Measurements from ENCODE around the gene LONP1.

LONP1 gene

DNA sequence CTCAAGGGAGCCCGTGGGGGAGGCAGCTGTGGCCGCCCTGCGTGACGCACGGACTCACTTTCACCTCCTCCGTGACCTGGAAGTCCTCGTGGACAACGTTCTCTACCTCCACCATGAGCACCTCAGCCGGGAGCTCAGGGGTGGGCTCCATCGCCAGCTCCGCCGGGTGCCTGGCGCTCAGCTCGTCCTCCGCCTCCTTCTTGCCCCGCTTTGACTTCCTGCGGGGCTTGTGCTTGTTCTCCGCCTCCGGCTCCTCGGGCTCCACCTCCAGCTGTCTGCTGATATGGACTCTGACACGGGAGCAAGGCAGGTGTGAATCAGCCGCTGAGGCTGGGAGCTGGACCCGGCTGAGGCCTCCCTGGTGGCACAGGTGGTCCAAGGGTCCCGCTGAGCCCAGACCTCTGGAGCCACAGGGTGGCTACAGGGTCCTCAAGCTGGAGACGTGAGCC is 8.2 kb downstream of the LONP1 start:
- Histone ChIP-seq H3K4ac (ENCODE audit: low read depth in 1 of 2, low read length in 2 of 2) (no peak overlapping the region), H2AFZ (ENCODE audit: low read depth, low read length) (no peak overlapping the region), H2BK12ac (ENCODE audit: low read length in 2 of 2) (no peak overlapping the region), H2BK120ac (ENCODE audit: low read depth, low read length) (no peak overlapping the region), H3K9me3 (ENCODE audit: control insufficient read depth, low read length) (no peaks in the 10 kb centered on the region), H4K8ac (ENCODE audit: low read length) (no peak overlapping the region), H3K23ac (ENCODE audit: low read length in 2 of 2) (no peak overlapping the region), H2BK15ac (ENCODE audit: low read depth, poor library complexity, severe bottlenecking) (no peak overlapping the region), H3K36me3 (ENCODE audit: control insufficient read depth in 1 of 2, insufficient read depth in 2 of 2, low read depth in 1 of 2, low read length in 2 of 2) (peaks cover 57 to 66% of the 10 kb centered on the region in 2 experiments), H3K18ac (ENCODE audit: low read depth in 1 of 2, low read length in 2 of 2) (no peak overlapping the region), H2AK5ac (ENCODE audit: low read length, severe bottlenecking) (no peak overlapping the region), H3K14ac (ENCODE audit: low read length in 2 of 2) (no peak overlapping the region), H2BK5ac (ENCODE audit: low read depth, low read length, poor library complexity, severe bottlenecking) (no peak overlapping the region), H3K9ac (ENCODE audit: low read length) (no peak overlapping the region), H3K27ac (ENCODE audit: low read length, poor library complexity, severe bottlenecking) (no peak overlapping the region), H3K79me1 (replicated peaks; ENCODE audit: low read length, poor library complexity, severe bottlenecking) (peaks cover 40% of the 10 kb centered on the region), H3K4me3 (ENCODE audit: insufficient read depth in 1 of 2, low read depth in 1 of 2, low read length in 2 of 2) (no peak overlapping the region), H3K4me2 (ENCODE audit: low read length, poor library complexity, severe bottlenecking) (no peak overlapping the region), H3K4me1 (ENCODE audit: control insufficient read depth, insufficient read depth, low read depth, low read length) (no peaks in the 10 kb centered on the region), H4K91ac (ENCODE audit: low read length) (no peak overlapping the region), H3K27me3 (ENCODE audit: control insufficient read depth in 1 of 2, insufficient read depth in 1 of 2, low read length in 2 of 2) (no peaks in the 10 kb centered on the region)
- DNase-seq, result no peak
- WGBS, result 92% methylated on average over 25 of the region's 25 CpGs

DNA sequence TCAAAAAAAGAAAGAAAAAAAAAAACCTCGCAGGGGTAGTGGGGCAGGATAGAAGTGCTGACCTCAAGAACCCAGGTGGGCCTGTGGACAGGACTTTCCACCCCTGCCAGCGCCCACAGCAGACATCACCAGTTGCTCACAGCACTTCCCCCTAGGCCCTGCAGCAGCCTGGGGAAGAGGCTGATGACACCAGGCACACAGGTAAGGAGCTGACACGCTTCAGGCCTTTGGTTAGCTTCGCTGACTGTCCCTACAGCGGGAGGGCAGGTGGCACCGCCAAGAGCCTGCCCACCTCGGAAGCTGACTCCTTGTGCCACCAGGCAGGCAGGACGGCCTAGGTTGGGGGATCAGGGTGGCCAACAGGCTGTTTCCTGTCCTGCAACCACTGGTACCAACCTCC is 8.9 kb downstream of the LONP1 start:
- no peak overlapping the region for H2BK120ac ChIP-seq (ENCODE audit: low read depth, low read length)
- H3K36me3 ChIP-seq (ENCODE audit: control insufficient read depth in 1 of 2, insufficient read depth in 2 of 2, low read depth in 1 of 2, low read length in 2 of 2), result peaks cover 63 to 73% of the 10 kb centered on the region in 2 experiments

DNA sequence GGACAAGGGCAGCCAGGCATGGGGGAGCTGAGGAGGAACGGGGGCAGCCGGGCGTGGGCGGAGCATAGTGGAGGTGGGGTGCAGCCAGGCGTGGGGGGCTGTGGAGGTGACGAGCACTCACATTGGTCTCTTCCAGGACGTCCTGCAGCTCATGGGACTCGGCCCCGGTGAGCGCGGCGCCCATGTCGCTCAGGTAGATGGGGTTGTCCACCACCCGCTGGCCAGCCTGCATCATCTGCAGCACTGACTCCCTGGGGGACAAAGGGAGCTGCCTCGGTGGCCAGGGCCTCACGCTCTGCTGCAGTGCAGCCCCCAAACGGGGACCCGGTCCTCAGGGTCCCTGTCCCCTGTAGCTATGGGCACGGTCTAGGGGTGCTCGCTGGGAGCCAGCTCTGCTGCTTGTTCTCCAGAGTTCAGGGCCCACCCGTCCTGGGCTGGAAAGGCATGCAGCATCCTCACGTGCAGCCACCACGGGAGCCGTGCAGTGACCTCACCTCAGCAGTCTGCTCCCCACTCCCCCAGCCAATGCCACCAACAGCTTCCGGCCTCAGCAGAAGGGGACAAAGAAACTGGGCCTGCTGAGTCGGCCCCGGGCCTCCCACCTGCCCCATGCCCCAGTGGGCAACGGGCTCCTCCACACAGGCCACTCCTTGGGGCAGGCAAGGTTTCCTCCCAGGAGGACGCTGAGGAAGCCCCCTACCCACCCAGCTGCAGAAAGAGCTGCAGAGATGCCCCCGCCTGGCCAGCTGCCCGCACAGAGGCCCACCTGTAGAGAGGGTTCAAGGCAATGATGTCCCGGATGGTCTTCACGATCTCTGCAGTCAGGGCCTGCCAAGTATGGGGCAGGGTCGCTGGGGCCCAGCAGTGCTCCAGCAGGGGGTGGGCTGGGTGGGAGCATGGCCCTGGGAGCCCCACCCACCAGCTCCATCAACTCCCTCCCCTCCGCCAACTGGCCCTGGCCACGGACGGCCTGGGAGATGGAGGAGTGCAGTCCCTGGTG is 12.1 kb downstream of the LONP1 start:
- no peak overlapping the region for H3K14ac ChIP-seq (ENCODE audit: low read length in 2 of 2)
- no peak overlapping the region for H2BK15ac ChIP-seq (ENCODE audit: low read depth, poor library complexity, severe bottlenecking)
- WGBS, result 97% methylated on average over 33 of the region's 37 CpGs
- no peak overlapping the region for H4K91ac ChIP-seq (ENCODE audit: low read length)
- no peak overlapping the region for H3K27ac ChIP-seq (ENCODE audit: low read length, poor library complexity, severe bottlenecking)
- no peak overlapping the region for H3K9ac ChIP-seq (ENCODE audit: low read length)
- H2BK12ac ChIP-seq (ENCODE audit: low read length in 2 of 2), result no peak overlapping the region
- no peak overlapping the region for H2AK5ac ChIP-seq (ENCODE audit: low read length, severe bottlenecking)
- H3K4me2 ChIP-seq (ENCODE audit: low read length, poor library complexity, severe bottlenecking), result no peak overlapping the region
- peaks cover 41% of the 10 kb centered on the region for H3K79me1 ChIP-seq (replicated peaks; ENCODE audit: low read length, poor library complexity, severe bottlenecking)
- H3K4me1 ChIP-seq (ENCODE audit: control insufficient read depth, insufficient read depth, low read depth, low read length), result no peaks in the 10 kb centered on the region
- no peaks in the 10 kb centered on the region for H3K27me3 ChIP-seq (ENCODE audit: control insufficient read depth in 1 of 2, insufficient read depth in 1 of 2, low read length in 2 of 2)
- H3K4ac ChIP-seq (ENCODE audit: low read depth in 1 of 2, low read length in 2 of 2), result no peak overlapping the region
- no peak overlapping the region for H4K8ac ChIP-seq (ENCODE audit: low read length)
- DNase-seq, result no peak
- H3K23ac ChIP-seq (ENCODE audit: low read length in 2 of 2), result no peak overlapping the region
- H2AFZ ChIP-seq (ENCODE audit: low read depth, low read length), result no peak overlapping the region
- H2BK120ac ChIP-seq (ENCODE audit: low read depth, low read length), result no peak overlapping the region
- H3K36me3 ChIP-seq (ENCODE audit: control insufficient read depth in 1 of 2, insufficient read depth in 2 of 2, low read depth in 1 of 2, low read length in 2 of 2), result peaks cover 80 to 90% of the 10 kb centered on the region in 2 experiments
- no peaks in the 10 kb centered on the region for H3K9me3 ChIP-seq (ENCODE audit: control insufficient read depth, low read length)
- H2BK5ac ChIP-seq (ENCODE audit: low read depth, low read length, poor library complexity, severe bottlenecking), result no peak overlapping the region
- no peak overlapping the region for H3K4me3 ChIP-seq (ENCODE audit: insufficient read depth in 1 of 2, low read depth in 1 of 2, low read length in 2 of 2)
- H3K18ac ChIP-seq (ENCODE audit: low read depth in 1 of 2, low read length in 2 of 2), result no peak overlapping the region

More for the DNA sequence above, 8.9 kb downstream of the LONP1 start:
- Histone ChIP-seq H2BK15ac (ENCODE audit: low read depth, poor library complexity, severe bottlenecking) (no peak overlapping the region), H2AK5ac (ENCODE audit: low read length, severe bottlenecking) (no peak overlapping the region), H4K91ac (ENCODE audit: low read length) (no peak overlapping the region), H3K4me2 (ENCODE audit: low read length, poor library complexity, severe bottlenecking) (no peak overlapping the region), H3K9ac (ENCODE audit: low read length) (no peak overlapping the region), H2AFZ (ENCODE audit: low read depth, low read length) (no peak overlapping the region), H3K27me3 (ENCODE audit: control insufficient read depth in 1 of 2, insufficient read depth in 1 of 2, low read length in 2 of 2) (no peaks in the 10 kb centered on the region), H3K4ac (ENCODE audit: low read depth in 1 of 2, low read length in 2 of 2) (no peak overlapping the region), H3K9me3 (ENCODE audit: control insufficient read depth, low read length) (no peaks in the 10 kb centered on the region), H2BK12ac (ENCODE audit: low read length in 2 of 2) (no peak overlapping the region), H4K8ac (ENCODE audit: low read length) (no peak overlapping the region), H3K18ac (ENCODE audit: low read depth in 1 of 2, low read length in 2 of 2) (no peak overlapping the region), H3K4me1 (ENCODE audit: control insufficient read depth, insufficient read depth, low read depth, low read length) (no peaks in the 10 kb centered on the region), H3K27ac (ENCODE audit: low read length, poor library complexity, severe bottlenecking) (no peak overlapping the region), H2BK5ac (ENCODE audit: low read depth, low read length, poor library complexity, severe bottlenecking) (no peak overlapping the region), H3K4me3 (ENCODE audit: insufficient read depth in 1 of 2, low read depth in 1 of 2, low read length in 2 of 2) (no peak overlapping the region), H3K14ac (ENCODE audit: low read length in 2 of 2) (no peak overlapping the region), H3K79me1 (replicated peaks; ENCODE audit: low read length, poor library complexity, severe bottlenecking) (peaks cover 40% of the 10 kb centered on the region), H3K23ac (ENCODE audit: low read length in 2 of 2) (no peak overlapping the region)
- 93% methylated on average over 8 of the region's 8 CpGs for WGBS
- DNase-seq, result no peak

DNA sequence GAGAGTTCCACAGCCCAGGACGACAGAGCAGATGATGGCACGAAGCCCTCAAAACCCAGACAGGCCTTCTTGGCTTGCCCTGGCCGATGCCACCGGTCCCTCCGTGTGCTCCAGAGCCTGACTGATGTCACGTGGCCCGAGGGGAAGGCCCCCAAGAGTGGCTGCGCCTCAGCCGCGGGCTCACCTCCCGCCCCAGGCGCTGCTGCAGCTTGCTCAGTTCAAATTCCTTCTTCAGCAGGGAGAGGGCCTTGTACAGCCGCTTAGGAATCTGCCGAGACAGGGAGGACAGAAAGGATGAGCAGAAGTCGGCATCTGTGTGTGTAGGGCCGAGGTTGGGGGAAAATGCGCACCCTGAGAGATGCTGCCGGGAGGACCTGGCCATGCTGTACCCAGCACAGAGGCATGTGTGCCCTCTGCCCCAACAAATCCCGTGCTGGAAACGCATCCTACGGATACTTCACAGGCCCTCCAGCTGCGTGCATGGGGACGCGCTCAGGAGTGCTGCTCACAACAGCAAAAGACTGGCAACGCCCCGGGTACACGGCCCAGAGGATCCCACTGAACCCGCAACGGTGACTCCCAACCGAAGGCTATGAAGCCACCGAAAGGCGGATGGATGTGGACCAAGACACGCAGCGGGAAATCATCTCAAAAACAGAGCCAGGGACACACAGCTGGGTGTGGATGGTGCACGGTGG is 12.9 kb downstream of the LONP1 start:
- Histone ChIP-seq H2BK5ac (ENCODE audit: low read depth, low read length, poor library complexity, severe bottlenecking) (no peak overlapping the region), H3K18ac (ENCODE audit: low read depth in 1 of 2, low read length in 2 of 2) (no peak overlapping the region), H3K79me1 (replicated peaks; ENCODE audit: low read length, poor library complexity, severe bottlenecking) (peaks cover 35% of the 10 kb centered on the region), H3K27ac (ENCODE audit: low read length, poor library complexity, severe bottlenecking) (no peak overlapping the region), H2BK15ac (ENCODE audit: low read depth, poor library complexity, severe bottlenecking) (no peak overlapping the region), H3K27me3 (ENCODE audit: control insufficient read depth in 1 of 2, insufficient read depth in 1 of 2, low read length in 2 of 2) (no peaks in the 10 kb centered on the region), H2AK5ac (ENCODE audit: low read length, severe bottlenecking) (no peak overlapping the region), H4K8ac (ENCODE audit: low read length) (no peak overlapping the region), H3K4me2 (ENCODE audit: low read length, poor library complexity, severe bottlenecking) (no peak overlapping the region), H2AFZ (ENCODE audit: low read depth, low read length) (no peak overlapping the region), H3K9ac (ENCODE audit: low read length) (no peak overlapping the region), H3K4me1 (ENCODE audit: control insufficient read depth, insufficient read depth, low read depth, low read length) (no peaks in the 10 kb centered on the region), H3K4me3 (ENCODE audit: insufficient read depth in 1 of 2, low read depth in 1 of 2, low read length in 2 of 2) (no peak overlapping the region), H3K9me3 (ENCODE audit: control insufficient read depth, low read length) (no peaks in the 10 kb centered on the region), H2BK12ac (ENCODE audit: low read length in 2 of 2) (no peak overlapping the region), H2BK120ac (ENCODE audit: low read depth, low read length) (no peak overlapping the region), H3K14ac (ENCODE audit: low read length in 2 of 2) (no peak overlapping the region), H4K91ac (ENCODE audit: low read length) (no peak overlapping the region), H3K36me3 (ENCODE audit: control insufficient read depth in 1 of 2, insufficient read depth in 2 of 2, low read depth in 1 of 2, low read length in 2 of 2) (peaks cover 71 to 82% of the 10 kb centered on the region in 2 experiments), H3K23ac (ENCODE audit: low read length in 2 of 2) (no peak overlapping the region), H3K4ac (ENCODE audit: low read depth in 1 of 2, low read length in 2 of 2) (no peak overlapping the region)
- WGBS, result 98% methylated on average over 35 of the region's 35 CpGs
- DNase-seq, result no peak
